HG03342 (cell line): Measurements from ENCODE around the gene CAT.

ENCODE experiments used
- ATAC-seq: cut with Tn5 transposase; IDR thresholded peaks from one replicate; pipeline ENCODE4 v1.9.1; 2021; ENCODE audit warnings: mild to moderate bottlenecking, moderate library complexity; ENCODE audit not compliant: unreplicated experiment

CAT gene

GRCh38 chr11:34458525-34458924, 19.8 kb downstream of the CAT start:
- ATAC-seq, result no peak

- ATAC-seq, result no peak
Measured at GRCh38 chr11:34459507-34460162, 20.9 kb downstream of the CAT start.

GRCh38 chr11:34460278-34460677, 21.5 kb downstream of the CAT start:
- ATAC-seq, result no peak

GRCh38 chr11:34461215-34461614, 22.5 kb downstream of the CAT start:
- ATAC-seq, result no peak

GRCh38 chr11:34464591-34465051, 25.9 kb downstream of the CAT start:
- no peak for ATAC-seq

GRCh38 chr11:34466802-34467488, 28.2 kb downstream of the CAT start:
- no peak for ATAC-seq

GRCh38 chr11:34468209-34468841, 29.6 kb downstream of the CAT start:
- ATAC-seq, result no peak

- ATAC-seq, result no peak
Measured at GRCh38 chr11:34473603-34474169, 35.0 kb downstream of the CAT start.

GRCh38 chr11:34475656-34476055, 36.9 kb downstream of the CAT start:
- no peak for ATAC-seq

- ATAC-seq, result no peak
Measured at GRCh38 chr11:34476849-34477248, 38.1 kb downstream of the CAT start.

- no peak for ATAC-seq
Measured at GRCh38 chr11:34478845-34479663, 40.3 kb downstream of the CAT start.

- no peak for ATAC-seq
Measured at GRCh38 chr11:34480314-34480713, 41.6 kb downstream of the CAT start.

GRCh38 chr11:34481307-34481706, 42.6 kb downstream of the CAT start:
- ATAC-seq, result no peak

GRCh38 chr11:34483106-34483874, 44.6 kb downstream of the CAT start:
- no peak for ATAC-seq

- no peak for ATAC-seq
Measured at GRCh38 chr11:34487430-34487829, 48.7 kb downstream of the CAT start.

- ATAC-seq, result no peak
Measured at GRCh38 chr11:34488855-34489557, 50.3 kb downstream of the CAT start.

GRCh38 chr11:34490304-34490703, 51.6 kb downstream of the CAT start:
- no peak for ATAC-seq

GRCh38 chr11:34492806-34493414, 54.2 kb downstream of the CAT start:
- ATAC-seq, result no peak

- ATAC-seq, result no peak
Measured at GRCh38 chr11:34493468-34493867, 54.7 kb downstream of the CAT start.
